Activated T-helper 1 cell treated with Interleukin-2 at 50 U/mL for 16 hours (primary cell): ENCODE data around the gene SIT1.

Experiments
- DNase-seq: peaks from one replicate; pipeline ENCODE4 v3.0.0-alpha.2; 2020; ENCODE audit warnings: low read depth

SIT1 gene, protein sequence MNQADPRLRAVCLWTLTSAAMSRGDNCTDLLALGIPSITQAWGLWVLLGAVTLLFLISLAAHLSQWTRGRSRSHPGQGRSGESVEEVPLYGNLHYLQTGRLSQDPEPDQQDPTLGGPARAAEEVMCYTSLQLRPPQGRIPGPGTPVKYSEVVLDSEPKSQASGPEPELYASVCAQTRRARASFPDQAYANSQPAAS

GRCh38 chr9:35650341-35651158 is at the start of gene SIT1:
Gene SIT1 (minus strand): TSS chr9:35650931. CDS start chr9:35650853, 78 bp downstream.
- DNase-seq, result no peak

DNA sequence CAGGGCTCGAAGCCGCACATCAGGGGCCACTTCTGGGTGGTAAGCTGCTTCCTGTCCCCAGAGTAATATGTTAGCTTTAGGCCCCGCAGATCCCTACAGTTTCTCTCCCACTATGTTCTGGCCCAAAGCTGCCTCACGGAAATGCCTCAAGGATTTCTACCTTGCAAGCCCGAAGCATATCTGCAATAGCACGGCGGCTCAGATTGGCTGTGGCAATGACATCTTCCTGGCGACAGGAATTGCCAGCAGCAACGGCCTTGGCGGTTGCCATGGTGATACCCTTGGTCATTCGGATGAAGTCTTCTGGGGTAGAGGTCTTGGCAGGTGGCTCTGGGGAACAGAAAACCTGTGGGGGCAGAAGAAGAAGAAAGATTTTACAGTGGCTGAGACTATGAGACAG is 49.3 kb upstream of the SIT1 start:
- no peak for DNase-seq

DNA sequence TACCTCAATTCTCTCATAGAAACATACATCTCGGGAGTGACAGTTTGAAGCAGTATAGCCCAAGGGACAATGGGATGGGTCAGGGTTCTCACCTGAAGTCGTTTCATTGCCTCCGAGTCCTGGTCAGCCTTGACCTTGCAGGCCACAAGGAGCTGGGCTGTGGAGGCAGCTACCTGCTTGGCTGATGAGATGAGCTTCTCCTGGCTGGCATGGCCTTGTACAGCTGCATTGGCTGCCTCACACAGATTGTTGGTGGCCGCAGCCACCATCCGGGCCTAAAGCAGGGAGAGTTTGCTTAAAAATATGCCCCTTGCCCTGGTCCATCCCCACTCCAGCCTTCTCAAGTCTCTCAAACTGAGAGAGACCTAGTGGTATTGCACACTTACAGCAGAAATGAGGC is 47.5 kb upstream of the SIT1 start:
- DNase-seq, result no peak

DNA sequence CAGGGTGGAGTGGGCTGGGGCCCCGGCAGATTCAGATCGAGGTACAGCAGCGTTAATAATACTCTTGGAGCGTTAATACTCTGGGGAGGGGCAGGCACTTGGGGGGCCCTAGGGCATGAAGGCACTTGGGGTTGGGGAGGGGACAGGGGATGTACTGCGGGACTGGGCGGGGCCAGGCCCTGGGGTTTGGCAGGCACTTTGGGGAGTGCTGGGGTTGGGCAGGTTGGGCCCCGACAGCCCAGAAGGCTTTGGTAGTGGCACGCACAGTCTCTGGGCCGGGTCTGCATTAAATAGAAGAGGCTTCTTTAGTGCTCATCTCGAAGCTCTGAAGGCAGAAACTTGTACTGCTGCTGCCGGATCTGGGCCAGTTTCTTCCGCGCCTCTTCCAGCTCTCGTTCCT is 46.8 kb upstream of the SIT1 start:
- DNase-seq, result no peak

DNA sequence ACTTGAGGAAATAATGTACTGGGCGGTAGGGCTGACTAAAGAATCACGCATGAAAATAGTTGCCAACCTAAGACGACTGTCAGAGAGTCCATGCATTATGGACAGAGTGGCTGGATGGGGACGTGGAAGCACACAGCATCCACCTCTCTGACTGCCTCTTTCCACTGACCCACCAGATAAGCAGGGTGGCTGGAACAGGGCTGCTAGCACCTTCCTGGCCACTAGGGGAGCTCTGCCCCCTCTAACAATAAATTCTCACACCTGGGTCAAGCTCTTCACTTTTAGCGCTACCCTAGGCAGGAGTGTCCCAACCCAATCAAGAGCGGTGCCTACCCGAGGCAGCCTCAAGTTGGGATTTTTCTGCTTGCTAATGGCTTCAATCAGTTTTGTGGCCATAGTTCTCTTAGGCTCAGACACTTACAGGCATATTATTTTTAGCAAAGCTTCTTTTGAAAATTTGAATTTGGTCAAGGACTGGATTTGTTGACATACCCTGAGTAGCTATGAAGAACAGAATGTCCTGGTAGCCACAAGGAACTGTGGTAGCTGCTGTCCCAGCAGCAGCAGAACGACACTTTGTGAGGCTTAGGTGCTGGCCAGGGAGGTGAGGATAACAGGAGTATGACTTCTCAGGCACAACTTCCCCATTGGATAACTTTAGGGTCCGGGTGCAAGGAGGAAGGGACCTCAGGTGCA is 45.9 kb upstream of the SIT1 start:
- peak; percentile 28 for DNase-seq

GRCh38 chr9:35695943-35696401 is 45.2 kb upstream of the SIT1 start:
- DNase-seq, result no peak

DNA sequence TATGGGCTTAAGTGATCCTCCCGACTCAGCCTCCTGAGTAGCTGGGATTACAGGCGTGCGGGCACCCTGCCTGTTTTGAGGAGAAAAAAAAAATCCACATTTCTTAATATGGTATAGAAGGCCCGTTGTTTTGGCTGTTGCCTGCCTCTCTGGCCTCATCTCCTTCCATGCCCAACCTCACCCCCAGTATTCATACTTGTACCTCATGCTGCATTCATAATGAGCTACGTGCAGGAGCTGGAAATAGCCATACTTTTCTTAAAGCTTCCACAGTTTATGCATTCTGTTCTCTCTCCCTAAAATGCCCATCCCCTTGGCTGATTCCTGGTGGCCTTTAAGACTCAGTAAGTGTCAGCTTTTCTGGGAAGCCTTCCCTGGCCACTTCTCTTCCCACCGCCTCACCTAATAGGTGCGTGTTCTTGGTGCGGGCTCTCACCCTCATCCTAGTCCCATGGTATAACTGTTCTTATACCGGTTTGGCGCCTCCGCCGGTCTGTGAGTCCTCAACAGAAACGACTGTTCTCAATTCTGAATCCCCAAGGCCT is 41.1 kb upstream of the SIT1 start:
- no peak for DNase-seq

- DNase-seq, result no peak
Observed at GRCh38 chr9:35691334-35691650, 40.6 kb upstream of the SIT1 start.

GRCh38 chr9:35690614-35691333 is 40.0 kb upstream of the SIT1 start:
- DNase-seq, result peak; percentile 14

GRCh38 chr9:35690294-35690613 is 39.5 kb upstream of the SIT1 start:
- DNase-seq, result no peak

DNA sequence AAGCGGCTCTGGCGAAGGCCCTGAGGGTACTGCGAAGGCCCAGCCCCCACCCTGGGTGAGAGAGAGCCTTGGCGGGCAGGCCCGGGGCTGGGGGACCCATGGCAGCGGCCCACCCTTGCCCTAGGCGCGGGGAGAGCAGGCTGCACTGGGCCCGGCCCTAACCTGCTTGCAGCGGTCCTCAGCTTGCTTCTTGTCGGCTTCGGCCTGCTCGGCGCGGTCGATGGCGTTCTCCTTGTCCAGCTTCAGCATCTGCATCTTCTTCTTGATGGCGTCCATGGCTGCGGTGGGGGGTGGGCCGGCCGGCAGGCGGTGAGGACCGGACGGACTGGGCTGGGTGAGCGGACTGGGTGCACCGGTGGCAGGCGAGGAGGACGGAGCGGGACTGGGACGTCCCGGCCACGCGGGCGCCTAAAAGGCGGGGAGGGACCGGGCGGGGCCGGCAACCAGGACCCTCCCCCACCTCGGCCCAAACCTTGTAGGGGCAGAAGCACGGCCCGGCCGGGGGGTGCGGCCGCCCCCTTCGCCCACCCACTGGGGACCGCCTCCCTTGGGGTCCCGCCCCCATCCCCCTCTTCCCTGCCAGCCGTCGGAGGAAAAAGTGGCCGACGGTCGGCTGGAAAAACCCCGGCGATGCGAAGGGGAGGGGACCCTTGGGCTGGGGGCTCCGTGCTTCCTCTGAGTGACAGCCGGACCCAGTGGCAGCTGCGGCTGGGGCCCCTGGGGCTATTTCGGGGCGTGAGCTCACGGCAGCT is 39.0 kb upstream of the SIT1 start, which contains the start of gene TPM2:
Gene TPM2 (minus strand): TSS at position 384 of the 752 bp plus-strand sequence. CDS start 108 bp downstream, at position 276.
- no peak for DNase-seq

DNA sequence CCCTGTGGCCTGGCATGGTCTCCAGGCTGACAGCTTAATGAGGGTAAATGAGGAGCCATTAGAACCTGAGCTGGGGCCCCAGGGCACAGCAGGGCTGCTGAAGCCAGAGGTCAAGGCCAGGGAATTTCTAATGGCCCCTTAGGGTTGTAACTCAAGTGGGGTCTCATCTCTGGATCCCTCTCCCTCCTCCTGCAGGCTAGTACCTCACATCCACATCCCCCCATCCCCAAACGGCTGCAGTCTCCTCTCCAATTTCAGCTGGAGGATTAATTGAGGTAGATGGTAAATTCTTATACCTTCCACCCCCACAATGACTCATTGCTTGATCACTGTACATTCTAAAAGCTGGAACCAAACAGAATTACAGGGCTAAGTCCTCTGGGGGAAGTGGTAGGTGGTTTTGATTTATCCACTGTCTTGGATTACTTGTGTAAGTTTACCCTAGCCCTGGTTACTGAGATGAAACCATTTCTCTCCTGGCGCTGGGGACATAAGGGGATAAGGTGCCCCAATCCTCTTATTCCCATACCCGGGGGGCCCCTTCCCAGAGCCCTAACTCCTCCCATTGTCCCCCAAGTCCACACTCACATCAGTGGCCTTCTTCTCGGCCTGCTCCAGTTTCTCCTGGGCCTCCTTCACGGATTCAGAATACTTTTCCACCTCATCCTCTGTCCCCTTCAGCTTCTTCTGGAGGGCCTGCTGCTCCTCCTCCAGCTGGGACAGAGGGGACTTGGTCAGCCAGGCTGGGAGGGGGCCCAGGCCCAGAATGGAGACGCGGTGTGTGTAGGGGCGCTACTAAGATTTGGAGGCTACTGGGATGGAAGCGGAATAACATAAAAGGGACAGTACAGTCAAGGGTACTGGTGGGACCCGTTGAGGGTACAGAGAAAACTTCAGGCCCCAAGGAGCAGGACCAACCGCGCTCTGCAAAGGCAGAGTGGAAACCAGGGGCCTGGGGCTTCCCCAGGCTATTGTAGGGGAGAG is 38.1 kb upstream of the SIT1 start:
- DNase-seq, result no peak

GRCh38 chr9:35687972-35688557 is 37.3 kb upstream of the SIT1 start:
- no peak for DNase-seq

DNA sequence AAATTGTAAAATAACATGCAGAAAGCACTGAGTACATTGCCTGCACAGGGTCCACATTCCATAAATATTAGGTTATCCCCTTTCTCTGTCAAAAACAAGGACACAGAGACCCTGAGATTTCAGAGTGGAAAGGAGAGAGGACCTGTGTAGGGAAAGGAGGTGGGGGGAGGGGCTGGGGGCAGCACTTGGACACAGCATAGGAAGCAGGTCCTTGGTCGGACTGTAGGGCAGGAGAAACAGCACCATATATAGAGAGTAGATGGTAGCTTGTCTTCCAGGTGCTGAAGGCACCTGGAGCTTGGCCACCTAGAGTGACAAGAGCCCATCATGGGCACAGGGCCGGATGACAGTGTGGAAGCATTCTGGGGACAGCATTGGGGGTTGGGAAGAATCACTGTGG is 36.6 kb upstream of the SIT1 start:
- no peak for DNase-seq

GRCh38 chr9:35686222-35687203 is 35.8 kb upstream of the SIT1 start:
- no peak for DNase-seq

- DNase-seq, result no peak
Observed at GRCh38 chr9:35685506-35685905, 34.8 kb upstream of the SIT1 start.

- DNase-seq, result no peak
Observed at GRCh38 chr9:35684921-35685320, 34.2 kb upstream of the SIT1 start.

- no peak for DNase-seq
Observed at GRCh38 chr9:35683323-35683722, 32.6 kb upstream of the SIT1 start.
